Testis (tissue), 3 donors: ENCODE data around the gene DMC1. TPM values are rescaled to one million over a fixed set of nuclear protein-coding genes. Genes with fewer than 3 reads are reported as not detected.

Source experiments
- DNase-seq: peaks from one replicate; pipeline ENCODE4 v3.0.0-alpha.2; 2019
- H3K27ac ChIP-seq, 2 donors: fragments of 200-600 bp; sonication (generic); one replicate each; pipeline ENCODE4 v1.5.1; 2019
- H3K27me3 ChIP-seq: fragments of 200-600 bp; sonication (generic); one replicate; pipeline ENCODE4 v1.5.1; 2019
- H3K36me3 ChIP-seq: fragments of 200-600 bp; sonication (generic); one replicate; pipeline ENCODE4 v1.5.1; 2017; ENCODE audit warnings: low read depth; ENCODE audit errors: missing control alignments
- H3K4me1 ChIP-seq: fragments of 200-600 bp; sonication (generic); one replicate; pipeline ENCODE4 v1.5.1; 2019
- H3K4me3 ChIP-seq, 2 donors: fragments of 200-600 bp; sonication (generic); one replicate each; pipeline ENCODE4 v1.5.1; 2017 to 2019
- H3K9me3 ChIP-seq: fragments of 200-600 bp; sonication (generic); one replicate; pipeline ENCODE4 v1.5.1; 2017
- POLR2A ChIP-seq: fragments of 450-650 bp; IDR thresholded peaks from one replicate; pipeline ENCODE4 v1.6.1; 2017; ENCODE audit warnings: antibody characterized with exemption, mild to moderate bottlenecking, moderate library complexity
- WGBS, 2 donors: methylation state at CpG; one replicate each; pipeline ENCODE4 v1.1.5; 2018; 5-methylcytosine and 5-hydroxymethylcytosine counted together
- intact Hi-C: fragments of 100-400 bp; cut with DNase I; formaldehyde crosslinking; loops from one replicate; pipeline ENCODE4 v1.15.1; 2023; ENCODE audit warnings: low total_unique reads
- polyA plus RNA-seq: library from polyadenylated mRNA; stranded (reverse); fragments of 350-450 nt; fragmentation: Illumina TruSeq; extraction: RNeasy Lipid Tissue Mini Kit (QIAGEN cat#74804); gene quantifications from one replicate; pipeline ENCODE4 v1.2.3, GENCODE V29; 2014; ENCODE audit warnings: low read depth, low replicate concordance; ENCODE audit not compliant: insufficient read depth
- total RNA-seq, 2 donors: library from RNA; depleted of rRNA; stranded (reverse); fragments of >200 nt; gene quantifications; one replicate each; pipeline ENCODE4 v1.2.3, GENCODE V29; 2016
- TF ChIP-seq, protein P1 (sequence below), 3 experiments: fragments of 450-650 bp in 2 of 3; fragments of 200-600 bp in 1 of 3; sonication (generic) in 1 of 3; IDR thresholded peaks; one replicate each; pipeline ENCODE4 v1.5.1; 2016 to 2019; ENCODE audit warnings: antibody characterized with exemption in 3 of 3, mild to moderate bottlenecking in 2 of 3, moderate library complexity in 1 of 3

DMC1 gene
- total and polyA plus RNA-seq, 3 donors from 2014 or later: 8.9 to 18.3 (median 17.6) TPM

GRCh38 chr22:38554281-38554680 is 15.7 kb downstream of the DMC1 start:
- TF ChIP-seq POLR2A: no peak
- TF ChIP-seq, protein P1, sequence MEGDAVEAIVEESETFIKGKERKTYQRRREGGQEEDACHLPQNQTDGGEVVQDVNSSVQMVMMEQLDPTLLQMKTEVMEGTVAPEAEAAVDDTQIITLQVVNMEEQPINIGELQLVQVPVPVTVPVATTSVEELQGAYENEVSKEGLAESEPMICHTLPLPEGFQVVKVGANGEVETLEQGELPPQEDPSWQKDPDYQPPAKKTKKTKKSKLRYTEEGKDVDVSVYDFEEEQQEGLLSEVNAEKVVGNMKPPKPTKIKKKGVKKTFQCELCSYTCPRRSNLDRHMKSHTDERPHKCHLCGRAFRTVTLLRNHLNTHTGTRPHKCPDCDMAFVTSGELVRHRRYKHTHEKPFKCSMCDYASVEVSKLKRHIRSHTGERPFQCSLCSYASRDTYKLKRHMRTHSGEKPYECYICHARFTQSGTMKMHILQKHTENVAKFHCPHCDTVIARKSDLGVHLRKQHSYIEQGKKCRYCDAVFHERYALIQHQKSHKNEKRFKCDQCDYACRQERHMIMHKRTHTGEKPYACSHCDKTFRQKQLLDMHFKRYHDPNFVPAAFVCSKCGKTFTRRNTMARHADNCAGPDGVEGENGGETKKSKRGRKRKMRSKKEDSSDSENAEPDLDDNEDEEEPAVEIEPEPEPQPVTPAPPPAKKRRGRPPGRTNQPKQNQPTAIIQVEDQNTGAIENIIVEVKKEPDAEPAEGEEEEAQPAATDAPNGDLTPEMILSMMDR (IDR thresholded peaks at IDR 0.05): no peak
- H3K4me3 ChIP-seq: no peak overlapping the region
- H3K4me1 ChIP-seq: no peaks in the 10 kb centered on the region
- no peak for DNase-seq
- intact Hi-C loops: no loop called here
- H3K27me3 ChIP-seq: no peaks in the 10 kb centered on the region
- no peak overlapping the region for H3K27ac ChIP-seq
- no peaks in the 10 kb centered on the region for H3K9me3 ChIP-seq
- WGBS, 2 donors: 77 to 79% methylated on average over 3 of the region's 3 CpGs
- H3K36me3 ChIP-seq: no peaks in the 10 kb centered on the region

GRCh38 chr22:38549101-38549894 is 20.7 kb downstream of the DMC1 start:
- H3K4me3 ChIP-seq: no peak overlapping the region
- intact Hi-C loops: no loop called here
- H3K9me3 ChIP-seq: no peaks in the 10 kb centered on the region
- 88 to 90% methylated on average over 7 of the region's 7 CpGs for WGBS, 2 donors
- H3K27ac ChIP-seq: no peak overlapping the region
- TF ChIP-seq, protein P1 (IDR thresholded peaks at IDR 0.05): no peak
- no peak for TF ChIP-seq POLR2A
- no peaks in the 10 kb centered on the region for H3K27me3 ChIP-seq
- no peak for DNase-seq
- no peaks in the 10 kb centered on the region for H3K36me3 ChIP-seq
- no peaks in the 10 kb centered on the region for H3K4me1 ChIP-seq

GRCh38 chr22:38540701-38541100 is 29.3 kb downstream of the DMC1 start:
- DNase-seq: no peak
- WGBS, 2 donors: 81 to 90% methylated on average over 2 of the region's 2 CpGs
- TF ChIP-seq POLR2A: no peak
- TF ChIP-seq, protein P1 (IDR thresholded peaks at IDR 0.05): no peak
- Histone ChIP-seq H3K4me3 (no peak overlapping the region), H3K9me3 (no peaks in the 10 kb centered on the region), H3K36me3 (no peaks in the 10 kb centered on the region), H3K27me3 (no peaks in the 10 kb centered on the region), H3K4me1 (no peaks in the 10 kb centered on the region), H3K27ac (no peak overlapping the region)
- intact Hi-C loops: no loop called here

GRCh38 chr22:38531251-38531938 is 38.6 kb downstream of the DMC1 start:
- Histone ChIP-seq H3K36me3 (no peaks in the 10 kb centered on the region), H3K4me3 (no peak overlapping the region), H3K27ac (no peak overlapping the region), H3K9me3 (no peaks in the 10 kb centered on the region), H3K27me3 (no peaks in the 10 kb centered on the region), H3K4me1 (no peaks in the 10 kb centered on the region)
- no peak for DNase-seq
- WGBS, 2 donors: 83 to 91% methylated on average over 4 of the region's 4 CpGs
- TF ChIP-seq, protein P1 (IDR thresholded peaks at IDR 0.05): no peak
- TF ChIP-seq POLR2A: no peak
- intact Hi-C loops: no loop called here
